ENCODE data around the gene DTD2. TPM values are rescaled to one million over a fixed set of nuclear protein-coding genes. Genes with fewer than 3 reads are reported as not detected.

Gene DTD2
- polyA plus RNA-seq, 3 donors: 6.4 to 16.6 (median 15.0) TPM

- Histone ChIP-seq H4K20me1 (ENCODE audit: insufficient read depth, low read length) (no peaks in the 10 kb centered on the region), H3K36me3 (replicated peaks in 1 of 2; ENCODE audit: control insufficient read depth in 1 of 2, insufficient read depth in 2 of 2, low read length in 2 of 2) (peaks cover 14 to 34% of the 10 kb centered on the region in 2 donors), H3K9ac (ENCODE audit: insufficient read depth, low read length, poor library complexity, severe bottlenecking) (no peak overlapping the region), H3K4me2 (replicated peaks; ENCODE audit: extremely low read depth, low read length, poor library complexity, severe bottlenecking) (no peak overlapping the region), H2AFZ (ENCODE audit: insufficient read depth, low read depth, low read length, poor library complexity, severe bottlenecking) (no peak overlapping the region), H3K9me3 (replicated peaks in 1 of 2; ENCODE audit: control insufficient read depth in 1 of 2, insufficient read depth in 1 of 2, low read length in 2 of 2) (no peaks in the 10 kb centered on the region), H3K79me2 (ENCODE audit: insufficient read depth, low read length) (no peaks in the 10 kb centered on the region), H3K27ac (ENCODE audit: low read depth in 1 of 2, low read length in 2 of 2) (no peak overlapping the region), H3K4me1 (ENCODE audit: control insufficient read depth in 1 of 2, insufficient read depth in 2 of 2, low read length in 2 of 2) (no peaks in the 10 kb centered on the region), H3K27me3 (ENCODE audit: control insufficient read depth in 2 of 2, insufficient read depth in 2 of 2, low read length in 2 of 2) (no peaks in the 10 kb centered on the region), H3K4me3 (replicated peaks in 1 of 3; ENCODE audit: low read depth in 2 of 3, low read length in 3 of 3) (no peak overlapping the region)
- intact Hi-C loops (cut with micrococcal nuclease): no loop called here
- peaks cover 0 to under 1% (median 0%) of the 10 kb centered on the region in 7 donors for H3K9me3 Mint-ChIP-seq
- peak; percentile 10 to 26 (median 10) for DNase-seq
- no CpG with 5 or more reads among the region's 2 CpGs for WGBS (ENCODE audit: insufficient coverage)
- no peaks in the 10 kb centered on the region for H3K27me3 Mint-ChIP-seq (ENCODE audit: low read depth in 3 of 3)
- TF ChIP-seq CTCF (IDR thresholded peaks at IDR 0.05): peak; percentile 72
- no peak overlapping the region for H3K27ac Mint-ChIP-seq
- H3K4me3 Mint-ChIP-seq: no peak overlapping the region
- peaks cover 21 to 25% of the 10 kb centered on the region in 2 donors for H3K36me3 Mint-ChIP-seq
- peaks cover 4% of the 10 kb centered on the region for H3K4me1 Mint-ChIP-seq
Observed at GRCh38 chr14:31449971-31450610, 7.2 kb downstream of the DTD2 start.

- Mint-ChIP-seq H3K4me3 (no peak overlapping the region), H3K4me1 (no peaks in the 10 kb centered on the region)
Observed at GRCh38 chr14:31449136-31449535, 8.2 kb downstream of the DTD2 start.

More at GRCh38 chr14:31449136-31449535, 8.2 kb downstream of the DTD2 start:
- no CpG with 5 or more reads among the region's 8 CpGs for WGBS (ENCODE audit: insufficient coverage)
- Histone ChIP-seq H3K36me3 (replicated peaks in 1 of 2; ENCODE audit: control insufficient read depth in 1 of 2, insufficient read depth in 2 of 2, low read length in 2 of 2) (peaks cover 14 to 34% of the 10 kb centered on the region in 2 donors), H3K4me2 (replicated peaks; ENCODE audit: extremely low read depth, low read length, poor library complexity, severe bottlenecking) (no peak overlapping the region), H3K9me3 (replicated peaks in 1 of 2; ENCODE audit: control insufficient read depth in 1 of 2, insufficient read depth in 1 of 2, low read length in 2 of 2) (no peaks in the 10 kb centered on the region), H3K27ac (ENCODE audit: low read depth in 1 of 2, low read length in 2 of 2) (no peak overlapping the region), H2AFZ (ENCODE audit: insufficient read depth, low read depth, low read length, poor library complexity, severe bottlenecking) (no peak overlapping the region), H3K4me1 (ENCODE audit: control insufficient read depth in 1 of 2, insufficient read depth in 2 of 2, low read length in 2 of 2) (no peaks in the 10 kb centered on the region), H3K4me3 (replicated peaks in 1 of 3; ENCODE audit: low read depth in 2 of 3, low read length in 3 of 3) (no peak overlapping the region), H3K27me3 (ENCODE audit: control insufficient read depth in 2 of 2, insufficient read depth in 2 of 2, low read length in 2 of 2) (no peaks in the 10 kb centered on the region), H3K79me2 (ENCODE audit: insufficient read depth, low read length) (no peaks in the 10 kb centered on the region), H3K9ac (ENCODE audit: insufficient read depth, low read length, poor library complexity, severe bottlenecking) (no peak overlapping the region), H4K20me1 (ENCODE audit: insufficient read depth, low read length) (no peaks in the 10 kb centered on the region)
- no peaks in the 10 kb centered on the region for H3K9me3 Mint-ChIP-seq
- no peak for DNase-seq
- intact Hi-C loops (cut with micrococcal nuclease): no loop called here
- H3K27ac Mint-ChIP-seq: no peak overlapping the region
- no peaks in the 10 kb centered on the region for H3K27me3 Mint-ChIP-seq (ENCODE audit: low read depth in 3 of 3)
- no peak for TF ChIP-seq CTCF (IDR thresholded peaks at IDR 0.05)
- H3K36me3 Mint-ChIP-seq: peaks cover 21 to 25% of the 10 kb centered on the region in 2 donors
